ENCODE data around the gene IDH2. TPM values are rescaled to one million over a fixed set of nuclear protein-coding genes. Genes with fewer than 3 reads are reported as not detected.

Gene IDH2
- total and polyA plus RNA-seq, 2 of the 13 experiments (the other 11 are each of a cell fraction or from before 2014, with no cell fraction given), result 121 to 145 TPM

DNA sequence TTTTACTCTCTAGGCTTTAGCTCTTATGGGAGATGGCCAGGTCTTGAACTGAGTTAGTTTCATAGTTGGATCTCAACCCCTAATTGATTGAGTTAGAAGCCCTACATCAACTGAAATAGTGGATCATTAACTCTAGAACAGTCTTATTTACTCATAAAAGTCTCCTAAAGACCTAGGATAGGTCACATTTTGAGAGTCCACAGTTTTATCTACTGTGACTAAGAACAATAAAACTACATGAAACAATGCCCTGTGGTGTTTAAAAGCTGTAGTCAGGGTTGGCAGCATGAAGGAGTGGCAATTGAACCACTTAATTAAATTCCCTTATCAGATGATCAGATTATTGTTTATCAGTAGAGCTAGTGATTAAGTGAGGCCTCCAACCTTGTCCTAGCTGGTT, 22.2 kb upstream of the IDH2 start:
- no peaks in the 10 kb centered on the region for H3K27me3 ChIP-seq (ENCODE audit: control insufficient read depth in 1 of 2, insufficient read depth in 2 of 2, low read length in 2 of 2)
- in situ Hi-C loops (cut with HindIII; ENCODE audit: extremely low pct_ligation_motif_present, low pct_unique_long_range_greater_than_20kb), result no loop called here
- H3K9ac ChIP-seq (ENCODE audit: insufficient read depth, low read depth, low read length), result no peak overlapping the region
- no peaks in the 10 kb centered on the region for H3K9me3 ChIP-seq (ENCODE audit: low read length)
- no peaks in the 10 kb centered on the region for H3K36me3 ChIP-seq (replicated peaks in 1 of 2; ENCODE audit: control insufficient read depth in 1 of 2, insufficient read depth in 2 of 2, low read length in 2 of 2)
- intact Hi-C loops (cut with micrococcal nuclease; ENCODE audit: unreplicated experiment), result no loop called here
- H2AFZ ChIP-seq (ENCODE audit: low read length), result no peak overlapping the region
- peak overlapping the region; percentile 55 for H3K4me2 ChIP-seq (ENCODE audit: low read depth, low read length)
- FAIRE-seq (no peak), ATAC-seq (no peak), DNase-seq (ENCODE audit: low spot score) (no peak)
- TF ChIP-seq, protein P1, sequence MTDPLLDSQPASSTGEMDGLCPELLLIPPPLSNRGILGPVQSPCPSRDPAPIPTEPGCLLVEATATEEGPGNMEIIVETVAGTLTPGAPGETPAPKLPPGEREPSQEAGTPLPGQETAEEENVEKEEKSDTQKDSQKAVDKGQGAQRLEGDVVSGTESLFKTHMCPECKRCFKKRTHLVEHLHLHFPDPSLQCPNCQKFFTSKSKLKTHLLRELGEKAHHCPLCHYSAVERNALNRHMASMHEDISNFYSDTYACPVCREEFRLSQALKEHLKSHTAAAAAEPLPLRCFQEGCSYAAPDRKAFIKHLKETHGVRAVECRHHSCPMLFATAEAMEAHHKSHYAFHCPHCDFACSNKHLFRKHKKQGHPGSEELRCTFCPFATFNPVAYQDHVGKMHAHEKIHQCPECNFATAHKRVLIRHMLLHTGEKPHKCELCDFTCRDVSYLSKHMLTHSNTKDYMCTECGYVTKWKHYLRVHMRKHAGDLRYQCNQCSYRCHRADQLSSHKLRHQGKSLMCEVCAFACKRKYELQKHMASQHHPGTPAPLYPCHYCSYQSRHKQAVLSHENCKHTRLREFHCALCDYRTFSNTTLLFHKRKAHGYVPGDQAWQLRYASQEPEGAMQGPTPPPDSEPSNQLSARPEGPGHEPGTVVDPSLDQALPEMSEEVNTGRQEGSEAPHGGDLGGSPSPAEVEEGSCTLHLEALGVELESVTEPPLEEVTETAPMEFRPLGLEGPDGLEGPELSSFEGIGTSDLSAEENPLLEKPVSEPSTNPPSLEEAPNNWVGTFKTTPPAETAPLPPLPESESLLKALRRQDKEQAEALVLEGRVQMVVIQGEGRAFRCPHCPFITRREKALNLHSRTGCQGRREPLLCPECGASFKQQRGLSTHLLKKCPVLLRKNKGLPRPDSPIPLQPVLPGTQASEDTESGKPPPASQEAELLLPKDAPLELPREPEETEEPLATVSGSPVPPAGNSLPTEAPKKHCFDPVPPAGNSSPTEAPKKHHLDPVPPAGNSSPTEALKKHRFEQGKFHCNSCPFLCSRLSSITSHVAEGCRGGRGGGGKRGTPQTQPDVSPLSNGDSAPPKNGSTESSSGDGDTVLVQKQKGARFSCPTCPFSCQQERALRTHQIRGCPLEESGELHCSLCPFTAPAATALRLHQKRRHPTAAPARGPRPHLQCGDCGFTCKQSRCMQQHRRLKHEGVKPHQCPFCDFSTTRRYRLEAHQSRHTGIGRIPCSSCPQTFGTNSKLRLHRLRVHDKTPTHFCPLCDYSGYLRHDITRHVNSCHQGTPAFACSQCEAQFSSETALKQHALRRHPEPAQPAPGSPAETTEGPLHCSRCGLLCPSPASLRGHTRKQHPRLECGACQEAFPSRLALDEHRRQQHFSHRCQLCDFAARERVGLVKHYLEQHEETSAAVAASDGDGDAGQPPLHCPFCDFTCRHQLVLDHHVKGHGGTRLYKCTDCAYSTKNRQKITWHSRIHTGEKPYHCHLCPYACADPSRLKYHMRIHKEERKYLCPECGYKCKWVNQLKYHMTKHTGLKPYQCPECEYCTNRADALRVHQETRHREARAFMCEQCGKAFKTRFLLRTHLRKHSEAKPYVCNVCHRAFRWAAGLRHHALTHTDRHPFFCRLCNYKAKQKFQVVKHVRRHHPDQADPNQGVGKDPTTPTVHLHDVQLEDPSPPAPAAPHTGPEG (CRISPR knock-in tag; IDR thresholded peaks at IDR 0.05), result no peak
- TF ChIP-seq EP300 (IDR thresholded peaks at IDR 0.05; ENCODE audit: low read depth in 2 of 2, low read length in 2 of 2) (no peak), EP300 (CRISPR knock-in tag; IDR thresholded peaks at IDR 0.05; ENCODE audit: borderline replicate concordance) (no peak), YY1 (IDR thresholded peaks at IDR 0.05; ENCODE audit: insufficient read depth, insufficient replicate concordance, low read depth, low read length) (no peak), ZNF75D (CRISPR knock-in tag; IDR thresholded peaks at IDR 0.05; ENCODE audit: borderline replicate concordance) (no peak)
- H3K4me1 ChIP-seq (ENCODE audit: insufficient read depth, low read length), result peaks cover 42% of the 10 kb centered on the region
- ChIA-PET CTCF (ENCODE audit: low intra/inter-chr PET ratio, low total read pairs) (no interaction called here), POLR2A (no interaction called here)
- no peaks in the 10 kb centered on the region for H4K20me1 ChIP-seq (ENCODE audit: insufficient read depth, low read length)
- no TSS peak for BruUV-seq (replicated peaks)
- H3K27ac ChIP-seq (ENCODE audit: extremely low read length, insufficient read depth, low read length), result no peak overlapping the region
- peak overlapping the region in 1 of 3 experiments; percentile 23; a peak in 1 of 6 replicates for H3K4me3 ChIP-seq (replicated peaks in 1 of 3; ENCODE audit: insufficient read depth in 1 of 3, low read depth in 2 of 3, low read length in 3 of 3)
- no peaks in the 10 kb centered on the region for H3K79me2 ChIP-seq (ENCODE audit: insufficient read depth, low read length)
